RWPE2 (cell line): ENCODE data around the gene WWOX.

ENCODE experiments used
- ATAC-seq: fragments of 200-7000 bp; cut with Tn5 transposase; 3 replicates; pipeline ENCODE4 v1.9.1; 2021; ENCODE audit warnings: low read depth
- DNase-seq: peaks from one replicate; pipeline ENCODE4 v3.0.0-alpha.2; 2020; ENCODE audit warnings: low spot score
- H3K27ac ChIP-seq: fragments of 450-650 bp; 2 replicates; pipeline ENCODE4 v1.5.1; 2017; ENCODE audit warnings: mild to moderate bottlenecking; ENCODE audit not compliant: poor library complexity, severe bottlenecking
- H3K27me3 ChIP-seq: fragments of 250-450 bp; sonication (Bioruptor Pico); 2 replicates; pipeline ENCODE4 v1.5.1; 2021; ENCODE audit warnings: mild to moderate bottlenecking, moderate library complexity; ENCODE audit not compliant: insufficient read depth, poor library complexity, severe bottlenecking
- H3K36me3 ChIP-seq: fragments of 250-450 bp; sonication (Bioruptor Pico); 2 replicates; pipeline ENCODE4 v1.5.1; 2020; ENCODE audit warnings: low read depth, mild to moderate bottlenecking, moderate library complexity
- H3K4me1 ChIP-seq: fragments of 250-450 bp; sonication (Bioruptor Pico); 2 replicates; pipeline ENCODE4 v1.5.1; 2021; ENCODE audit warnings: mild to moderate bottlenecking, moderate library complexity; ENCODE audit not compliant: insufficient read depth, poor library complexity, severe bottlenecking
- H3K4me3 ChIP-seq: fragments of 250-450 bp; sonication (Bioruptor Pico); 2 replicates; pipeline ENCODE4 v1.5.1; 2021; ENCODE audit warnings: mild to moderate bottlenecking, moderate library complexity; ENCODE audit not compliant: severe bottlenecking
- H3K9me3 ChIP-seq: fragments of 250-450 bp; sonication (Bioruptor Pico); 2 replicates; pipeline ENCODE4 v1.5.1; 2021; ENCODE audit warnings: mild to moderate bottlenecking, moderate library complexity; ENCODE audit not compliant: severe bottlenecking
- TF ChIP-seq, protein P1 (sequence below): fragments of 450-650 bp; IDR thresholded peaks from one replicate; pipeline ENCODE4 v1.5.1; 2017; ENCODE audit warnings: mild to moderate bottlenecking, moderate library complexity; ENCODE audit not compliant: poor library complexity, severe bottlenecking

WWOX gene

GRCh38 chr16:78147911-78148401, 48.5 kb downstream of the WWOX start:
- Histone ChIP-seq H3K27me3 (no peaks in the 10 kb centered on the region), H3K27ac (no peak overlapping the region), H3K9me3 (no peaks in the 10 kb centered on the region), H3K4me3 (no peak overlapping the region), H3K4me1 (no peaks in the 10 kb centered on the region), H3K36me3 (no peaks in the 10 kb centered on the region)
- TF ChIP-seq, protein P1, sequence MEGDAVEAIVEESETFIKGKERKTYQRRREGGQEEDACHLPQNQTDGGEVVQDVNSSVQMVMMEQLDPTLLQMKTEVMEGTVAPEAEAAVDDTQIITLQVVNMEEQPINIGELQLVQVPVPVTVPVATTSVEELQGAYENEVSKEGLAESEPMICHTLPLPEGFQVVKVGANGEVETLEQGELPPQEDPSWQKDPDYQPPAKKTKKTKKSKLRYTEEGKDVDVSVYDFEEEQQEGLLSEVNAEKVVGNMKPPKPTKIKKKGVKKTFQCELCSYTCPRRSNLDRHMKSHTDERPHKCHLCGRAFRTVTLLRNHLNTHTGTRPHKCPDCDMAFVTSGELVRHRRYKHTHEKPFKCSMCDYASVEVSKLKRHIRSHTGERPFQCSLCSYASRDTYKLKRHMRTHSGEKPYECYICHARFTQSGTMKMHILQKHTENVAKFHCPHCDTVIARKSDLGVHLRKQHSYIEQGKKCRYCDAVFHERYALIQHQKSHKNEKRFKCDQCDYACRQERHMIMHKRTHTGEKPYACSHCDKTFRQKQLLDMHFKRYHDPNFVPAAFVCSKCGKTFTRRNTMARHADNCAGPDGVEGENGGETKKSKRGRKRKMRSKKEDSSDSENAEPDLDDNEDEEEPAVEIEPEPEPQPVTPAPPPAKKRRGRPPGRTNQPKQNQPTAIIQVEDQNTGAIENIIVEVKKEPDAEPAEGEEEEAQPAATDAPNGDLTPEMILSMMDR, result no peak
- no peak for ATAC-seq
- DNase-seq, result no peak

GRCh38 chr16:78150233-78150632, 50.8 kb downstream of the WWOX start:
- Histone ChIP-seq H3K27ac (no peak overlapping the region), H3K4me1 (no peaks in the 10 kb centered on the region), H3K27me3 (no peaks in the 10 kb centered on the region), H3K9me3 (no peaks in the 10 kb centered on the region), H3K36me3 (no peaks in the 10 kb centered on the region), H3K4me3 (no peak overlapping the region)
- TF ChIP-seq, protein P1, result no peak
- DNase-seq (no peak), ATAC-seq (no peak)

- TF ChIP-seq, protein P1, result no peak
- H3K27ac ChIP-seq, result no peak overlapping the region
Measured at GRCh38 chr16:78154729-78155461, 55.4 kb downstream of the WWOX start.

GRCh38 chr16:78155791-78156345, 56.4 kb downstream of the WWOX start:
- H3K27me3 ChIP-seq, result no peaks in the 10 kb centered on the region
- no peak overlapping the region for H3K4me3 ChIP-seq
- no peaks in the 10 kb centered on the region for H3K9me3 ChIP-seq
- TF ChIP-seq, protein P1, result no peak
- DNase-seq, result no peak
- no peak overlapping the region for H3K27ac ChIP-seq
- ATAC-seq, result no peak
- H3K4me1 ChIP-seq, result no peaks in the 10 kb centered on the region
- no peaks in the 10 kb centered on the region for H3K36me3 ChIP-seq

More at GRCh38 chr16:78154729-78155461, 55.4 kb downstream of the WWOX start:
- Histone ChIP-seq H3K4me3 (no peak overlapping the region), H3K4me1 (no peaks in the 10 kb centered on the region), H3K36me3 (no peaks in the 10 kb centered on the region), H3K9me3 (no peaks in the 10 kb centered on the region), H3K27me3 (no peaks in the 10 kb centered on the region)
- DNase-seq (no peak), ATAC-seq (no peak)
